GM21576 (cell line): ENCODE data around the gene STARD6.
"Not testable (repeated sequence)": the region's sequence is repeated elsewhere in the genome, so short reads cannot be mapped to it uniquely, and the experiment has no call there.

Source experiments
- ATAC-seq: cut with Tn5 transposase; IDR thresholded peaks from one replicate; pipeline ENCODE4 v1.9.1; 2021; ENCODE audit warnings: mild to moderate bottlenecking, moderate library complexity; ENCODE audit not compliant: unreplicated experiment

The STARD6 gene

DNA sequence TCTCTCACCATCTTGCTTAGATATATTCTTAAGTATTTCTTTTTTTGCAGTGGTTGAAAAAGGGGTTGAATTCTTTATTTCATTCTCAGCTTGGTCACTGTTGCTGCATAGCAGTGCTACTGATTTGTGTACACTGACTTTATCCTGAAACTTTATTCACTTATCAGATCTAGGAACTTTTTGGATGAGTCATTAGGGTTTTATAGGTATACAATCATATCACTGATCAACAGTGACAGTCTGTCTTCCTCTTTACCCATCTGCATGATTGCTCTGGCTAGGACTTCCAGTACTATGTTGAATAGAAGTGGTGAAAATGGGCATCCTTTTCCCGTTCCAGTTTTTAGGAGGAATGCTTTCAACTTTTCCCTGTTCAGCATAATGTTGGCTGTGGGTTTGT lies 6.5 kb downstream of the STARD6 start:
- ATAC-seq, result no peak

DNA sequence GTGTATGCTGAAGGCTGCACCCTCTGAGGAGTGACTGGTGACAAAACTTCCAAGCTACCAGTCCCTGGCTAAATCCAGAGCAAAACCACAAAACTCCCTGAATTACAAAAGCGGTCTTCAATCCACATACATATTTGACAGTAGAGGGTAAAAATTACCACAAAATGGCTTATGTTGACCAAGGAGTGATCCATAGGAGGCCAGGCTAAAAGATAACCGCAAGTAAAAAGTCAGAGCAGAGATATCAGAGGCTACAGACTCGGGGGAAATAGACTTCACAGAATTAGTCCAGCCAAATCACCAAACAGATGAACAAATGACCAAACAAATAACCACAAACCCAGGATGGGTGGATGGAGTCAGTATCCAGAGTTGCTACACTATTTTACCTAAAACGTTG lies 19.4 kb downstream of the STARD6 start:
- no peak for ATAC-seq

DNA sequence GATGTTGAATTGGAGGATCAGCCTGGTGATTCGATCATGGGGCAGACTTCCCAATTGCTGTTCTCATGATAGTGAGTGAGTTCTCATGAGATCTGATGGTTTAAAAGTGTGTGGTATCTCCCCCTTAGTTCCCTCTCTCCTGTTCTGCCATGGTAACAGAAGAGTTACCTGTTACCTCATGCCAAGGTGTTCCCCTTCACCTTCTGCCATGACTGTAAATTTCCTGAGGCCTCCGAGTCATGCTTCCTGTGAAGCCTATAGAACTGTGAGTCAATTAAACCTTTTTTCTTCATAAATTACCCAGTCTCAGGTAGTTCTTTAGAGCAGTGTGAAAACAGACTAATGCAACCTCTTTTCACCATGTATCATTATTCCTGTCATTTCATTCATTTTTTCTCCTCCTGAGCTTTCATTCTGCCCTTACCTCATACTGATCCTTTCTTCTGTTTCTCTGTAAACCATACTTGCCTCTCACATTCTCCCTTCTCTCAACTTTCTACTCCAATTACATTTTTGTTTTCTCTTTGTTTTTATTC lies 22.0 kb downstream of the STARD6 start:
- ATAC-seq, result no peak

DNA sequence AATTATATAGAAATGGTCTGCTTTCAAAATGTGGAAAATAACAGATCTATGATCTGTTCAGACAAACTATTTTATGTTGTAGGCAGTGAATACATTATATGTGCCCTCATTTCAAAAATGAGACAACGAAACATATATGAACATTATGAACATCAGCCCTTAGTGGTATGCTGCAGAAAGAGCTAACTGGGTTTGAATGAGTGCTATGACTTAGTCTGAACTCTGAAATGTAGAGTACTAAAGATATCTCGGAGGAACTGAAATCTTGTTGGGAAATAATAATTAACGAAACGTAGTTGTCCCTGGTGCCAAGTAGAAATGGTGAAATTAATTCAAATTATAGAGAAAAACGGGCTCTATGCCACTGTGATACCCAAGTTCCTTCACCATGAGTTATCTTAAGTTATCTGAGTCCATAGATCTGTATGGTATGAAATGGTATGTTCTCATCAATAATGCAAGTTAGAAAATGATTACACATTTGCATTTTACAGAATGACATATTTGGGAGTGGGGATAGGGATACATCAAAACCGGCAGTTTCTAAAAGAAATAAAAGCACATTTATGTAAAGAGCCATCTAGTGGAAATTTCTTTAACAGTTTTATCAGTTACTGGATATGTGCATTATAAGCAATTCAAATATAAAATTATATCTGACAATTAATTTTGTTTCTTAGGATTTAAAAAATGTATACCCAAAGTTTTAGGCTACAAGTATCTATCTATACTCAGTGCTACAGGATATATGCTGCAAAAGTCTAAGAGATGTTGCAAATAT lies 26.7 kb downstream of the STARD6 start:
- ATAC-seq, result no peak

DNA sequence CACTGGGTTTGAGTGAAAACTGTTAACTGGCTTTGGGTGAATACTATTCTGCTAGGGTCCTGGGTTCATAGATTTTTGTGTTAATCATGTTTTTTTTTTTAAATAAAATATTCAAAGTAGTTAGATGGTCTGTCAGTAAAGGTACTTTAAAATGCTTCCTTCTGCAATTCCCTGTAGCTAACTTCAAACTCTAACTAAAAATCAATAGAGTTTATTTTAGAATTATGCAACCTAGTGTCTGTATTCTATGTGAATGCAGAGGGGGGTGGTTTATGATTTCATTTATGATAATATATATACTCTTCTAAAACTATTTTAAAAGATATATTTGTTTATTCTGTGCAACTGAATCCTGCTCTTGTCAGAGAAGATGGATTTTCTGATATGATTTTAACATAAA lies 27.9 kb downstream of the STARD6 start:
- ATAC-seq, result no peak

DNA sequence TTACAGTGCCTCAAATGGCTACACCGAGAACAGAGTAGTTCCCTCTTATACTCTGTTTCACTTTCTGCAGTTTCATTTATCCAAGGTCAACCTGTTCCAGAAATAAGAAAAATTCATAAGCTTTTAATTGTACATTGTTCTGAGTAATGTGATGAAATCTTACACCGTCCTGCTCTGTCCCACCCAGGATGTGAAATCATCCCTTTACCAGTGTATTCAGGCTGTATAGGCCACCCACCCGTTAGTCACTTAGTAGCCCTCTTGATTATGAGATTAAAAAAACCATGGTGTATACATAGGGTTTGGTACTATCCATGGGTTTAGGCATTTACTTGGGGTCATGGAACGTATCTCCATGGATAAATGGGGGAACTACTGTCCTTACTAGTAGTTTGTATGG lies 29.8 kb downstream of the STARD6 start:
- ATAC-seq, result no peak

DNA sequence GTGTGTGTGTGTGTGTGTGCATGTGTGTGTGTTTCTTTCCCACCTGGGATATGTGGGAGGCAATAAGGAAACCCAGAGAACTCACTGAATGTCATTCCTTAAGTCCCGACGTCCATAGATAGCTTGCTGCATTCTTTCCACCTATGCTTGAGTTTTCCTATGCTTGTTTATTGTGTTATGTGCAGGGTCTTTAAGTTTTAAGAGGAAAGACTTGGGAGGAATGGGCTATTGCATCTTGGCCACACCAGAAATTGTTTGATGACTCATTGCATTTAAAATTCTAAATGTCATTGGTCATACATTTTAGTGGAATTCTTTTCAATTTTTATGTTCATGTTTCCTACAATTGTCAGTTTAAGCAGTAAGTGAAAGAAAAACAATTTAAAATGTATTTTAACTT lies 33.7 kb downstream of the STARD6 start:
- ATAC-seq, result no peak

DNA sequence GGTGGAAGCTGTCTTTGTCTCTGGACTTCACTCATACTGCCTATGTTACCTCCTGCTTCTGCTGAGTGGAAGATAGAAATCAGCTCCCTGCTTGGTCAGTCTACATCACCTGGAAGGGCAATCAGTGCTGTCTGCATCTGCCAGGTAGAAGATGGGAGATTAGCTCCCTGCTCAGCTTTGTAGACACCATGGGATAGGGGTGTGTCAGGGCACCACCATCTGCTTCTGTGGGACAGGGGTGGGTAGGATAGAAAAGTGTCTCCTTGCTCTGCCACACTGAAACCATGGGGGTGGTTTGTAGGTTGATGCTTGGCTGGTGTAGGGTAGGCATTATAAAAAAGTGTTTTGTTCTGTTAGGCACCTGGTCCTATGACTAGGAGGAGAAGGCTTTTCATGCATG lies 34.1 kb downstream of the STARD6 start:
- no peak for ATAC-seq

DNA sequence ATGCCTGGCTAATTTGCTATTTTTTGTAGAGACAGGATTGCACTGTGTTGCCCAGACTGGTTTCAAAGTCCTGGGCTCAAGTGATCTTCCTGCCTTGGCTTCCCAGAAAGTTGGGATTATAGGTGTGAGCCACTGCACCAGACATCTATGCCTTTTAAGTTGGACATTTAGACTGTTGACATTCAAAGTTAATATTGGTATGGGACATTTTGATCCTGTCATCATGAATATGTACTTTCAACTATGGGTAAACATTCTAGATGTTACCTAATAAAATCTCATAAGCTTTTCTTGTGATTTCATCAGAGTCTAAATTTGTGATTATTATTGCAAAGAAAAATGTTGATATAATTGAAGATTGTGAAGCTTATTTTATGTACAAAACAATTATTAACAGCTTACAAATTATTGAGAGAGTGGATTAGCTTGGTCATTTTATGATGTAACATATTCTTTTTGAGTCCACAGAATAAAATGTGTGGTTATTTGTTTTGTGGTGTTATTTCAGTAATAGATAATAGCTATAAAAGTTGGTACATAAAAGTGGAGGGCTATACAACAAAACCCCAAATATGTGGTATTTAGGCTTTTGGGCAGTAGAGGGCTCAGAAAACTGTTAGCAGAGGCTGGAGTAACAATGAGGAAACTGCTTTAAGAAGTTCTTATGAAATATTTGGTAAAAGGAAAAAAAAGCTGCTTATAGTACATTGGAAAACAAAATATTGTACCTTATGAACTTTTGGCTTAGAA lies 41.4 kb downstream of the STARD6 start:
- no peak for ATAC-seq

DNA sequence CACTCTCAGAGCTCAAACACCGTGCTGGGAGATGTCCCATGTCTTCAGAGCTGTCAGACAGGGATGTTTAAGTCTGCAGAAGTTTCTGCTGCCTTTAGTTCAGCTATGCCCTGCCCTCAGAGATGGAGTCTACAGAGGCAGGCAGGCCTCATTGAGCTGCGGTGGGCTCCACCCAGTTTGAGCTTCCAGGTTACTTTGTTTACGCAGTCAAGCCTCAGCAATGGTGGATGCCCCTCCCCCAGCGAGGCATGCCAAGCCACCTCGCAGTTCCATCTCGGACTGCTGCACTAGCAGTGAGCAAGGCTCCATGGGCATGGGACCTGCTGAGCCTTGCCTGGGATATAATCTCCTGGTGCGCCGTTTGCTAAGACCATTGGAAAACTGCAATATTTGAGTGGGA lies 48.1 kb downstream of the STARD6 start:
- not testable (repeated sequence) for ATAC-seq

DNA sequence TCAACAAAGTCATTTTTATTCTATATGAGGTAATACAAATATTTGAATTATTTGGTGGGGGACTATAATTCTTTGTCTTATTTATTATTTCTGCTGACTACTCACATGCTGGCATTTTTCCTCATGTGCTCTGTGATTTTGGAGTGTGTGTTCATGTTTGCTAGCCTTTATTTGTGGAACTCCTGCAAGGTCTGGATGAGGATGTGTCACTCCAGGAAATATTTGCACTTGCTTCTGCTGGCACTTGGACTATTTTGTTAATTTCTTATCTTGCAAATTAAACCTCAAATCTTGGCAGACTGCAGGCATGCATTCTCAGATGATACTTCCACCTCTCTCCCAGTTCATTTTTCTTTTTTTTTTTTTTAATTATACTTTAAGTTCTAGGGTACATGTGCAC lies 54.2 kb downstream of the STARD6 start:
- no peak for ATAC-seq

DNA sequence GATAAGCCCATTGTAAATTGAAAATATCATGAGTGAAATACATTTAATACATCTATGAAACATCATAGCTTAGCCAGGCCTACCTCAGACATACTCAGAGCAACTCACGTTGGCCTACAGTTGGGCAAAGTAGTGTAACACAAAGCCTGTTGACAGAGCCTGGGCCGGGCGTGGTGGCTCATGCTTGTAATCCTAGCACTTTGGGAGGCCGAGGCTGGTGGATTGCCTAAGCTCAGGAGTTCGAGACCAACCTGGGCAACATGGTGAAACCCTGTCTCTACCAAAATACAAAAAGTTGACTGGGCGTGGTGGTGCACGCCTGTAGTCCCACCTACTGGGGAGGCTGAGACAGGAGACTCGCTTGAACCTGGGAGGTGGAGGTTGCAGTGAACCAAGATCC lies 58.7 kb downstream of the STARD6 start:
- ATAC-seq, result not testable (repeated sequence)

DNA sequence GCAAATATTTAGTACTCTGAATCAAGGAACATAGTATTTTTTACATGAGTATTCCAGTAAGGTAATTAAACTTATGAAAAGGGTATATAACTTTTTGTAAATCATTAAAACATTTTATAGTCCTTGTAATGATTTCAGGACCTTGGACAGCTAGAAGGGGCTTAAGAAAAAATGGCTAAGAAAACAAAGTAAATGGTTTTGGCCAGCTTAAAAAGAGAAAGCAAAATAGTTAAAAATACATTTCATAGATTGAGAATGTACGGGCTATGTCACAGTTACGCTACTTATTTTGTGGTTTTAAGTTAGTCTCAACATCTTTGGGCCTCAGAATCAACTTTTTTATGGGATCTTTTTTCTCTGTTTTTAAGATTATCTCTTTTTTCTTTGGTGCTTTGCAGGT lies 61.6 kb downstream of the STARD6 start:
- ATAC-seq, result no peak

DNA sequence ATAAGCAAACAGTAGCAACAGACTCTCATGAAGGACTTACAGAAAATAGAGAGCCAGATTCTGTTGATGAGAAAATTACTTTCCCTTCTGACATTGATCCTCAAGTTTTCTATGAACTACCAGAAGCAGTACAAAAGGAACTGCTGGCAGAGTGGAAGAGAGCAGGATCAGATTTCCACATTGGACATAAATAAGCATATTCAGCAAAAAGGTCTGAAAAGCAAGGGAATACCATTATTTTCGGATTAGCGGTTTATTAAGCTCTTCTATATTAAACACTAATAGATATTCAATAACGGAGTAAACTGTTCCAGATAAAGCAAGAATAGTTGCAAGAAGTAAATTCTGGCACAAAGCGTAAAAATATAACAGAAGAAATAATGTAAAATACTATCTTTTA lies 63.4 kb downstream of the STARD6 start:
- no peak for ATAC-seq

DNA sequence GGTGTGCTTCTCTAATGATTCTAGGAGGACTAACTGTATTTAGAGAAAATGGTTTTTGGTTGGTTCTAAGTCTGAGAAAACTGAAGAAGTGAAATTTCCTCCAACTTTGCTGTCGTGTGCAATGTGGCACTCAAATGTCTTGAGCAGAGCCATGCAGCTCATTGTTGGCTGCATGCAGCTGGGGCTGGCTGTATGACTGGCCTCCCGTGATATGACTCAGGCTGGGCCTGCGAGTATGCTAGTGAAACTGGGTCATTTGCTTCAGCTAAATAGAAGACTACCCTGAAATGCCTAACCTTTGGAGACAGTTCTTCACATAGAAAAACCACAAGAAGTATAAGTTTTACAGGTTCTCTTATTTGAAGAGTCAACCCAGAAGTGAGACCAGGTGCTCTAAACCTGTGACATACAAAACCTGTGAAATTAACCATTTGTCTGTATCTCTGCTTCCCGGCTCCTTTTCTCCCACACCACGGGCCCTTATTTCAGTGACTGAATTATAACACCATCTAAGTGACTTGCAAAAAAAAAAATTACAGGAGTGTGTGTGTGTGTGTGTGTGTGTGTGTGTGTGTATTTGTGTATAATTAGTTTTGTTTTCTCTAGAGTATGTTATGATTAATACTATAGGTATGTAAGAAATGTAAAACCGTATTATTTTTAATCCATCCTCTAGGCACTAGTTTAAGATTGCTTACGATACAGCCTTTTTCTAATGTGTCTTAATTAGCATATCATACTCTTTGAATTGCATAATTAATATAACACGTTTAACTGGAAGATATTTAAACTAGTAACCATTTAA lies 72.5 kb downstream of the STARD6 start:
- ATAC-seq, result peak; percentile 100

DNA sequence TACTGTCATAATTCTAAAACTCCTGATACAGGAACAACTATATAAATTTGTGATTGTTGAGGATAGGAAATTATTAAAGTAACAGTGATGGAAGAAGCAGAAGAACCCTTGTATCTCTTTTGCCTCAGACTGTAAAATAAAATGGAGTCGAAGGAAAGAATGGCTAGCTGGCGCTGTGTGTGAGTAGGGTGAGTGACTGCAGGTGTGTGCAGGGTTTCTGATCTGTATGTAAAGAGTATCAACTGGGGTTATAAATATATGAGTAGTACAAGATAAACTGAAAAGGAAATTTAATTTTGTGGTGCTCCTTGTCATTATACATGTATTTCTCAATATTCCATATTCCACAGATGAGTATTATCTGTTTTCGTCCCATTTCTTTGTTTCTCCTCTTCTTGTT lies 73.1 kb downstream of the STARD6 start:
- peak; percentile 31 for ATAC-seq

DNA sequence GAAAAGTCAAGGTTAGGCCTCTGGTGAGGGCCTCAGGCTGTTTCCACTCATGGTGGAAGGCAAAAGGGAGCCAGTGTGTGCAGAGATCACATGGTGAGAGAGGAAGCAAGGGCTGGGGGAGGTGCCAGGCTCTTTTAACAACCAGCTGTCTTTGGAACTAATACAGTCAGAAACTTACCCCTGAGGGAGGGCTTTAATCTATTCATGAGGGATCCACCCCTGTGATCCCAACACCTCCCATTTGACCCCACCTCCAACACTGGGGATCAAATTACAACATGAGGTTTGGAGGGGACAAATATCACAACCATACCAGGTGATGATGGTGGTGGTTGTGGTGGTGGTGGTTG lies 77.5 kb downstream of the STARD6 start:
- no peak for ATAC-seq

DNA sequence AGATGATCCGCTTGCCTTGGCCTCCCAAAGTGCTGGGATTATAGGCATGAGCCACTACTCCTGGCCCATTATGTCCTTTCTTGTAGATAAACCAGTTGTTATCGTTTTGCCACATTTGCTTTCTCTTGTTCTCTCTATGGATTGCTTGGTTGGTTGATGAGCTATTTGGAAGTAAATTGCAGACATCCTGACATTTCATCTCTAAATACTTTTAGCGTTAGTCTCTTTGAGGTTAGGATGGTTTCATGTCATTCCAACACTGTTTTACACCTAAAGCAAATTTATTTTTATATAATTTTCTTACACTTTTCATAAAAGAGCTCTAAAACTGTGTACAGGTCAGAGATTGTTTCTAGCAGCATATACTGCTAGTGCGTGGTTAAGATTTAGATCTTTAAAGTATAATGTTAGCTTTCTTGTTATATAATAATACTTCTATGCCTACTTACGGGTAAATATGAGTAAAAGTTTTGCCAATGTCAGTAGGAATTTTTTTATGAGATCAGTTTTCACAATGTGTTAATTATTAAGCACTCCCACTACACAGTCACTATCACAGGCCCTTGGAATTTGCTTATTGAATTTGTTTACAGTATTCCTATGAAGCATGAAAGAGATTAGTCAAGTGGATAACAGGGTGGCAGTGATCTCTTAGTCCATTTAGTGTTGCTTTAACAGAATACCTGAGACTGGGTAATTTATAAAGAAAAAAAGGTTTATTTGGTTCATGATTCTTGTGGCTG lies 78.0 kb downstream of the STARD6 start:
- ATAC-seq, result no peak

DNA sequence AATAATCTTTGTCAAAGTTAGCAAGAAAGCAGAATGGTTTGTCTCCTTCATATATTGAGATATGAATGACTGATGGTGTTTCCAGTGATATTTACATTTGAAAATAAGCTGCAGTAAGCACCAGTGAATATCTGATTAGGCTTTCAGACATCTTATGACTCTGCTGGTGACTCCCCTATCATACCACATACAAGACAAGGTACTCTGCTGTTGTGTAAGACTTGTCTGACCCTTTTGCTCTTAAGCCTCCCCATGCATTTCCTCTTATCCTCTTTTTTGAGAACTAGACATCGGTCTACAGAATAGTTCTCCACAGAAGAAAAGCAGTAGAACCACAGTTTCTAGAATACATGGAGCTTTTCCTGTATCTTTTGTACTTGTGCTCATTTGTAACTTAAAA lies 79.0 kb downstream of the STARD6 start:
- ATAC-seq, result no peak

DNA sequence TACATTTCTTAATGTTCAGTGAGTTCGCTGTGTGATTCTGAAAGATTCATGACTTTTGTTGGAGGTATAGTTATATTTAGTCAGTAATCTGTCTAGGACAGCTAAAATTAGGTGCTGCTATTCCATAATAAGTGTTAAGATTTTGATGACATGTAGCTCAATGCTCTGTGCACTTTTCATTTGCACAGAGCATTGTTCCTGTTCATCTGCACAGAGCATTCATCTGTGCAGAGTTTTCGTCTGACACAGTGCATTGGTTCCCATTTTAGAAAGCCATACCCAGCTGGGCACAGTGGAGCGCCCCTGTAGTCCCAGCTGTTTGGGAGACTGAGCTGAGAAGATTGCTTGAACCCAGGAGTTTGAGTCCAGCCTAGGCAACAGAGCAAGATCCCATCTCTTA lies 79.8 kb downstream of the STARD6 start:
- ATAC-seq, result no peak
